Lower leg skin (tissue), 4 donors: ENCODE data around the gene PDK3. TPM values are rescaled to one million over a fixed set of nuclear protein-coding genes. Genes with fewer than 3 reads are reported as not detected.

Source experiments
- DNase-seq, 2 donors: peaks; one replicate each; pipeline ENCODE4 v3.0.0-alpha.2; 2019; ENCODE audit warnings: low spot score in 2 of 2
- H3K4me3 ChIP-seq: fragments of 200-600 bp; sonication (generic); 2 replicates; pipeline ENCODE4 v1.5.1; 2017; ENCODE audit warnings: mild to moderate bottlenecking, low read depth; ENCODE audit not compliant: poor library complexity, severe bottlenecking
- POLR2A ChIP-seq, 2 donors: fragments of 450-650 bp; IDR thresholded peaks; one replicate each; pipeline ENCODE4 v1.6.1; 2016 to 2017; ENCODE audit warnings: antibody characterized with exemption in 2 of 2, mild to moderate bottlenecking in 1 of 2, moderate library complexity in 1 of 2
- WGBS, 2 donors: methylation state at CpG; one replicate each; pipeline ENCODE4 v1.1.5; 2018; 5-methylcytosine and 5-hydroxymethylcytosine counted together
- intact Hi-C: fragments of 100-400 bp; cut with DNase I; formaldehyde crosslinking; loops from one replicate; pipeline ENCODE4 v1.15.0; 2023; ENCODE audit warnings: low total_unique reads
- total RNA-seq, 4 donors: library from RNA; depleted of rRNA; stranded (reverse); fragments of >200 nt; gene quantifications; one replicate each; pipeline ENCODE4 v1.1.0, GENCODE V29; 2016
- TF ChIP-seq, protein P1 (sequence below), 3 donors: fragments of 450-650 bp; IDR thresholded peaks; one replicate each; pipeline ENCODE4 v1.5.1; 2016; ENCODE audit warnings: antibody characterized with exemption in 3 of 3, mild to moderate bottlenecking in 3 of 3, moderate library complexity in 2 of 3

Gene PDK3
- total RNA-seq, result 10 to 100 TPM; 16.7 to 62.4 (median 40.1) TPM

DNA sequence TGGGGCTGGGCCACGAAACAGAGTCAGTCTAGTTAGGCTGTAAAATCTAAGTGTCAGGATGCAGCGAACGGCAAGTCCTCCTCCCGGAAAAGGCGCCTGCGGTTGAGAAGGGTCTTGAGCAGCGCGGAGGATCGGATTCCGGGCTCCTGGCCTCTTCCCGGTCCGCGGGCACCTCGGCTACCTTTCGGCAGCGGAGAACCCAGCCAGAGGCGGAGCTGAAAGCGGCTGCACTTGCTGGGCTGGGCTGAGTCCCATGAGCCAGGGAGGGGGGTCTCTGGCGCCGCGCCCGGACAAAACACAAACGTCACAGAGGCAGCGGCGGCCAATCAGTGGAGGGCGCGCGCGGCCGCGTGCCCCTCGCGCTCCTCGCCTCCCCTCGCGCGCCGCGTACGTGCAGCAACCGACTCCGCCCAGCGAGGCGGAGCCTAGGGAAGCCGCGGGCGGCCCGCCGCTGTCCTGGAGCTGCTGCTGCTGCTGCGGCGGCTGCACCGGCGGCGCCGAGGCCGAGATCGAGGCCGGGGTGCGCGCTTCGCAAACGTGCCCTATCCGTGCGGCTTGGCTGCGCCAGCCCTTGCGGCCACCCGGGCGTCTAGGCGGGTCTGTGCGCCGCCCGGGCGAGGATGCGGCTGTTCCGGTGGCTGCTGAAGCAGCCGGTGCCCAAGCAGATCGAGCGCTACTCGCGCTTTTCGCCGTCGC, at the start of gene PDK3:
PDK3 (plus strand) TSS at position 451 of the 696 bp plus-strand sequence; CDS start at position 621, 170 bp downstream.
- intact Hi-C loops, result loop anchor here (1.0 kb wide), 1 partner anchor 20 kb away; no protein-coding TSS in a partner anchor
- WGBS, 2 donors, result 0 to 45% methylated on average over 8 to 57 of the region's 83 CpGs
- DNase-seq, result peak; percentile 74 to 96
- H3K4me3 ChIP-seq, result peak within 1 kb of the TSS; percentile 32
- TF ChIP-seq POLR2A (IDR thresholded peaks at IDR 0.05), result no peak

DNA sequence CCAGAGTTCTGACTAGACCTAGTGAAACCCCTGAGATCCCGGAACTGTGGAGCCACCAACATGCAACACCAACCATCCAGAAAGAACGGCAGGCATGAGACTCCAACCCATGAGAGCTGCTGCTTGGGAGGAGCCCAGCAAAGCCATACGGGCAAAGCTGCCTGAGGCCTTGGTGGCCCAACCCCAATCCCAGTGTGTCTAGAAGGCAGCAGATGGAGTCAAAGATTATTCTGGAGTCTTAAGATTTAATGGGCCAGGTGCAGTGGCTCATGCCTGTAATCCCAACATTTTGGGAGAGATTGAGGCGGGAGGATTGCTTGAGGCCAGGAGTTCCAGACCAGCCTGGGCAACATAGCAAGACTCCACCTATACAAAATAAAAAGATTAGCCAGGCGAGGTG, 49.2 kb upstream of the PDK3 start:
- intact Hi-C loops, result no loop called here
- TF ChIP-seq, protein P1, sequence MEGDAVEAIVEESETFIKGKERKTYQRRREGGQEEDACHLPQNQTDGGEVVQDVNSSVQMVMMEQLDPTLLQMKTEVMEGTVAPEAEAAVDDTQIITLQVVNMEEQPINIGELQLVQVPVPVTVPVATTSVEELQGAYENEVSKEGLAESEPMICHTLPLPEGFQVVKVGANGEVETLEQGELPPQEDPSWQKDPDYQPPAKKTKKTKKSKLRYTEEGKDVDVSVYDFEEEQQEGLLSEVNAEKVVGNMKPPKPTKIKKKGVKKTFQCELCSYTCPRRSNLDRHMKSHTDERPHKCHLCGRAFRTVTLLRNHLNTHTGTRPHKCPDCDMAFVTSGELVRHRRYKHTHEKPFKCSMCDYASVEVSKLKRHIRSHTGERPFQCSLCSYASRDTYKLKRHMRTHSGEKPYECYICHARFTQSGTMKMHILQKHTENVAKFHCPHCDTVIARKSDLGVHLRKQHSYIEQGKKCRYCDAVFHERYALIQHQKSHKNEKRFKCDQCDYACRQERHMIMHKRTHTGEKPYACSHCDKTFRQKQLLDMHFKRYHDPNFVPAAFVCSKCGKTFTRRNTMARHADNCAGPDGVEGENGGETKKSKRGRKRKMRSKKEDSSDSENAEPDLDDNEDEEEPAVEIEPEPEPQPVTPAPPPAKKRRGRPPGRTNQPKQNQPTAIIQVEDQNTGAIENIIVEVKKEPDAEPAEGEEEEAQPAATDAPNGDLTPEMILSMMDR (IDR thresholded peaks at IDR 0.05), result no peak
- TF ChIP-seq POLR2A (IDR thresholded peaks at IDR 0.05), result no peak
- WGBS, 2 donors, result 59 to 61% methylated on average over 5 of the region's 5 CpGs
- DNase-seq, result no peak
- H3K4me3 ChIP-seq, result no peak overlapping the region

DNA sequence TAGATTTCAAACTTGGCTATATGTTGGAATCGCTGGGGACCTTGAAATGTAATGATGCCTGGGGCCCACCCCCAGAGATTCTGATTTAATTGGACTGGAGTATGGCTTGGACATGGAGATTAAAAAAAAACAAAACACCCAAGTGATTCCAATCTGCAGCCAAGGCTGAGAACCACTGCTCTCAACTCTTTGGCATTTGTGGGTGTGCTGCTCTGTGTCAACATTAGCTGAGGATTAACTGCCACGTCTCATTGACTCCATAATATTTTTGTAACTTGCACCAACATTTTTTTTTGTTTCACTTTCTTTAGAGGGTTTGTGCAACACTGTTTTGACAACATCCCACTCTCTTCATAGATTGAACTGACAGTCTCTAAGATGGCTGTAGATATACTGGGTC, 41.1 kb upstream of the PDK3 start:
- WGBS, 2 donors, result 63 to 66% methylated on average over 2 of the region's 2 CpGs
- no peak overlapping the region for H3K4me3 ChIP-seq
- DNase-seq, result no peak
- no peak for TF ChIP-seq POLR2A (IDR thresholded peaks at IDR 0.05)
- TF ChIP-seq, protein P1 (IDR thresholded peaks at IDR 0.05), result no peak
- intact Hi-C loops, result no loop called here

DNA sequence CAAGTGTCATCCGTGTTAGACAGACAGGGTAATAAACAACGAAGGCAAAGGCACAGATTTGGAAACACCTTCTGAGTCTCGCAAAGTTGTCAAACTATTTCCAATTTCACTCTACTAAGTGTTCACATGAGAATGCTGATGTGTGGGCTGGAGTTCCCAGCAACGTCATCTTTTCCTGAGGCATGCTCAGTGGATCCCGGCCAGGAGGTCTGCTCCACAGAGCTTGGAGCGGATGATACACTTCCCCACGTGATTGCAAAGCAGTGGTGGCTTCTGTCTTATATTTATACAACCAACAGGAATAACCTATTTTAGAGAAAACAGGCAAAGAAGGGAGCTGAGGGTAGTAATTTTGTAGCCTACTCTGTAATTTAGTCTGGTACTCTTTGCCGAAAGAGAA, 40.1 kb upstream of the PDK3 start:
- 53 to 61% methylated on average over 8 of the region's 8 CpGs for WGBS, 2 donors
- TF ChIP-seq, protein P1 (IDR thresholded peaks at IDR 0.05), result no peak
- TF ChIP-seq POLR2A (IDR thresholded peaks at IDR 0.05), result no peak
- intact Hi-C loops, result no loop called here
- no peak overlapping the region for H3K4me3 ChIP-seq
- DNase-seq, result peak in 1 of 2 donors; percentile 45

DNA sequence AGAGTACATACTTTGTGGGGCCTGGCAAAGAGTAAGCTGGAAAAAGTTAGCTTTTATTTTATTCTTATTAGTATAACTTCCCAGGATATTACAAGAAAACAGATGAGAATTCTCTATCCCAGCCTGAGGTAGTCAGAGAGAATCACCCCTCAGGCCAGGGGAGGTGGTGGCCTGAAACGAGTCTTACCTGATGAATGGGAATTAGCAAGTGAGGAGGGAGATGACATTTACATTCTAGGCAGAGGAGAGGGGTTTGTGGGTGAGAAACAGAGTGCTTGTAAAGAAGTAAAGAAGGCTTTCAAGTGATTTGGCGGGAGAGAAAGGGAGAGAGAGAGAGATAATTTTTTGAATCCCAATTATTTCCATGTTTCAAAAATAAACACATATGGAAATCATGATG, 39.3 kb upstream of the PDK3 start:
- intact Hi-C loops, result no loop called here
- TF ChIP-seq POLR2A (IDR thresholded peaks at IDR 0.05), result no peak
- TF ChIP-seq, protein P1 (IDR thresholded peaks at IDR 0.05), result no peak

DNA sequence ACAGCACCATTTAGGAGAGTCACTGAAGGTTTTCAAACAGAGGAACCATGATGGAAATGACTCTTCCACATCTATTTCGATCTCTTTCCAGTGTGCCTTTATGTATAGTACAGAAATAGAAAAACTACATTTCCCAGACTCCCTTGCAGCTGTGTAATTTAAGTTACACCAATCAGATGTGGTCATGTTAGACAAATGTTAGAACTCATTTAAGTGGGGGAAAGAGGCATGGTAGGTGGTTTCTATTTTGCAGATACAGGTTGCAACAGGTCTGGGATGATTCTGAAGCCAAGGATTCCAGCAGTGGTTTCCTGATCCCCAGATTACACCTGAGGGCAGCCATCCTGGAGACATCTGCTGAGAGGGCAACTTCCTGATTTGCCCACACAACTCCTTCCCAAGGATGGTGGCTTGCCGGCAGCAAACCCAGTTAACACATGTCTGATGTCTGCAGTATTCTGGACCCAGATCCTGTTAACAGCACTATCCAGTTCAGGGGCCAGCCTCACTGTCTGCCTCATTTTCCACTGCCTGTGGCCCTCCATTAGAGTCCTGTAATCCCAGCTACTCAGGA, 38.7 kb upstream of the PDK3 start:
- 35 to 65% methylated on average over 2 of the region's 2 CpGs for WGBS, 2 donors
- no peak for TF ChIP-seq POLR2A (IDR thresholded peaks at IDR 0.05)
- TF ChIP-seq, protein P1 (IDR thresholded peaks at IDR 0.05), result no peak
- H3K4me3 ChIP-seq, result no peak overlapping the region
- intact Hi-C loops, result no loop called here
- DNase-seq, result peak in 1 of 2 donors; percentile 15

More for the DNA sequence above, 39.3 kb upstream of the PDK3 start:
- H3K4me3 ChIP-seq, result no peak overlapping the region
- DNase-seq, result no peak
- WGBS, 2 donors, result 55 to 56% methylated on average over 2 of the region's 2 CpGs
